Posterior vena cava (tissue), 2 donors: ENCODE measurements around the gene ARHGAP22. TPM values are rescaled to one million over a fixed set of nuclear protein-coding genes. Genes with fewer than 3 reads are reported as not detected.
A peak's percentile ranks its signal among the peaks of the same experiment; 100 is the strongest.

Experiments
- DNase-seq: peaks from one replicate; pipeline ENCODE4 v3.0.0-alpha.2; 2020; ENCODE audit warnings: low spot score
- intact Hi-C, 2 donors: fragments of 100-400 bp; cut with DNase I; formaldehyde crosslinking; loops; one replicate each; pipeline versions ENCODE4 v1.14.1 to v1.14.2; 2022 to 2023
- total RNA-seq, 2 donors: library from RNA; stranded (reverse); fragmentation: NEBNext Ultra II Directional; extraction: Animal tissue kit (Norgen Biotek cat#: 25700); gene quantifications; one replicate each; pipeline ENCODE4 v1.2.1, GENCODE V29; 2021
- donor health status: DM: yes; HTN: yes; CAD: no.
- donor health status: DM: yes; HTN: yes; CAD: no.

The ARHGAP22 gene
- total RNA-seq, 2 donors from 2014 or later = 9.8 to 13.4 TPM

GRCh38 chr10:48634984-48635557 lies 30.2 kb upstream of the ARHGAP22 start:
- DNase-seq = no peak
- intact Hi-C loops = no loop called here

DNA sequence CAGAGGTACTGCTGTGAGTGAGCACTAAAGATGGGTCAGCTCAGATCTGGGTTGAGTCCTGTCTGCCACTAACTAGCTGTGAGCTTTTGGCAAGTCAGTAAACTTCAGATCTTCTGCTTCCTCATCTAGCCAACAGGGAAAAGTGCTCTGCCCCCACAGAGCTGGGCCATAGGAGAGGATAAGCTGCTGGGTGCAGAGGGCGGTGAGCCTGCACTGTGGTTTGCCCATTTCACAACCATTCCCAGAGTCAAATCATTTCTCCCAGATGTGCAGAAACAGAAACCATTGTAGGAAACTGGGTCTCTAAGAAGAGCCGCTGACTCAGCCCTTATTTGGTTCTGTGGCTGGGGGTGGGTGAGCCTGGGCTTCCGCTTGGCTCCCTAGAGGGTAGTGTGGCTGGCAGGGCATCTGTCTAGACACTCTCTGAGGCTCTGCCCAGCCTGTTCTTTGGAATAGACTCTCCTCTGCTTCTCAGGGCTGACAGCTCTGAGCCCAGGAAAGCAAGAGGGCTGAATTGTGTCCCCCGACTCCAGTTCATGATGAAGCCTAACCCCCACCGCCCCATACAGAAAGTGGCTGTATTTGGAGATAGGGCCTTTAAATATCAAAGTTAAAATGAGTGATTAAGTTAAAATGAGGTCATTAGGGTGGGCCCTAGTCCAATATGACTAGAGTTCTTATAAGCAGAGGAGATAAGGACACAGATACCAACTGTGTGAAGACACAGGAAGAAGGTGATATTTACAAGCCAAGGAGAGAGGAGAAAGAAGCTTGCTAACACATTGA lies 29.5 kb upstream of the ARHGAP22 start:
- peak; percentile 88 for DNase-seq
- intact Hi-C loops = no loop called here

GRCh38 chr10:48633381-48634197 lies 28.7 kb upstream of the ARHGAP22 start:
- intact Hi-C loops = no loop called here
- no peak for DNase-seq

DNA sequence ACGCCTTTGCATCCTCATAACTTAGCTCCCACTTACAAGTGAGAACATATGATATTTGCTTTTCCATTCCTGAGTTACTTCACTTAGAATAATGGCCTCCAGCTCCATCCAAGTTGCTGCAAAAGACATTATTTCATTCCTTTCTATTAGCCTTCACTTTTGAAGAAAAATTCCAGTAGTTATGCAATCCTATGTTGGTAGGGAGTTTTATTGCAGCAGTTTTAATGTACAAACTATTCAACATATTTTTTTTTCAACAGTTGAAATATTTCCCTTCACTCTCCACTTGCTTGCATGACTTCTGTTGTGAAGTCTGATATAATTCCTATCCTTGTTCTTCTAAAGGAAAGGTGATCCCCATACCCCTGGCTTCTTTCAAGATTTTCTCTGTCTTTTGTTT lies 27.3 kb upstream of the ARHGAP22 start:
- DNase-seq = no peak
- intact Hi-C loops = no loop called here

GRCh38 chr10:48627984-48628609 lies 23.2 kb upstream of the ARHGAP22 start:
- intact Hi-C loops = no loop called here
- DNase-seq = no peak

DNA sequence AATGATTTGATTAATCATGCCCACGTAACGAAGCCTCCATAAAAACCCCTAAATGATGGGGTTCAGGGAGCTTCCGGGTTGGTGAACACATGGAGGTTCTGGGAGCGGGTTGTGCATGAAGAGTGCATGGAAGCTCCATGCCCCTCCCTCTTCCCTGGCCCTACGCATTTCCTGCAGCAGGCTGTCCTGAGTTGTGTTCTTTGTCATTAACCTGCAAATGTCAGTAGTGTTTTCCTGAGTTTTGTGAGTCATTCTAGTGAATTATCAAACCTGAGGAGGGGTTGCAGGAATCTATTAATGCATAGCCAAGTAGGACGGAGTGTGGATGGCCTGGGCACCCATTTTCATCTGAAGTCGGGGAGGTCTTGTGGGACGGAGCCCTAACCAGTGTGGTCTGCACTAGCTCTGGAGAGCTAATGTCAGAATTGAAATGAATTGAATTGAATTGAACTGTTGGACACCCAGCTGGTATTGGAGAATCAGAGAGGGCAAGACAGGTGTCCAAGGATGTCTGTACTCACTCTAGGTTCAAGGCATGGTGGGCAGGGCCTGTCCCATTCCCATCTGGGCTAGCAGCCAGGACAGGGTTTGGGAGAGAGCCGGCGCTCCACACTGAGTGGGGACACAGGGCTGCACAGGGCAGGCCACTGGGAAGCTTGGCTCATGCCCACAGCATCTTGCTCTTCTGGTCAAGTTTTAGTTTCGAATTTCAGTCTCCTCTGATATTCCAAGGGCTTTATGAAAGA lies 22.3 kb upstream of the ARHGAP22 start:
- no peak for DNase-seq
- intact Hi-C loops = no loop called here

DNA sequence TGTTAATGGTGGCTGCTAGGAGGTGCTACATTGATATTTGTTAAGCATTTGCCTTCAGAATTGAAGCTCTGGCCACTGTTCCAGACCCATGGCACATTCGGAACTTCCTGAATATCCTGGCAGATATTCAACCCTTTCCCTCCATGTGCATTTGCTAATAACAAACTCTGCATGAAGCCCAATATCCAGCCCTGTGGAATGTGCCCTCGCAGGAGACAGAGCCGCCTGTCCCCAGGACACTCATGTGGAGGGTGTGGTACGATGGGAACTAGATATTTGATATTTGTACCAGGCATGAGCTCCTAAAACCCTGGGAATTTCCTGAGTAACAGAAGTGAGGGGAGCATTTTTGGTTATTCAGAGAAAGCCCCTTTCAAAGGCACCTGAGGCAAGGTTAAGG lies 21.6 kb upstream of the ARHGAP22 start:
- DNase-seq = no peak
- intact Hi-C loops = no loop called here

- intact Hi-C loops = no loop called here
Measured at GRCh38 chr10:48625826-48626134, 20.9 kb upstream of the ARHGAP22 start.

DNA sequence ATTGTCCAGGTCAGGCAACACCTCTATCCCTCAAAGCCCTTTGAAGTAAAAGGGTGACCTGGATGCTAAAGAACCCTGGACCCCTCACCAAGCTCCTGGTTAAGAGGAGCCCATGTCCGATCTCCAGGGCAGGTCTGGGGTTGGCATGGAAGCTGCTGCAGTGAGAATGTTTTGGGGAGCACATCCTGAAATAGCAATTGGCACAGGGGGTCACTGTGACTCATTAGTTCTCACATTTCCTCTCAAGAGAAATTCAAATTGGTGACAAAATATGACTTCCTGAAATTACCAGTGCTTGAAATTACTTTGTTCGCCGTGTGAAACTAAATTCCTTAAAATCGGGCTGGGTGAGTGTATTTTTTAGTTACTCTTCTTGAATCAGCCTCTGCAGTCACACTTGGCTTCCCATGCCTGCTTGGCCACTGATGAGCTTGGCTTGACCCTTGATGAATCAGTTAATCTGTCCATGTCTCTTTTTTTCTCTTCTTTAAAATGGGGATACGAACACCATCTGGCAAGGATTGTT lies 18.8 kb upstream of the ARHGAP22 start:
- intact Hi-C loops = no loop called here
- DNase-seq = no peak

More at GRCh38 chr10:48625826-48626134, 20.9 kb upstream of the ARHGAP22 start:
- no peak for DNase-seq

DNA sequence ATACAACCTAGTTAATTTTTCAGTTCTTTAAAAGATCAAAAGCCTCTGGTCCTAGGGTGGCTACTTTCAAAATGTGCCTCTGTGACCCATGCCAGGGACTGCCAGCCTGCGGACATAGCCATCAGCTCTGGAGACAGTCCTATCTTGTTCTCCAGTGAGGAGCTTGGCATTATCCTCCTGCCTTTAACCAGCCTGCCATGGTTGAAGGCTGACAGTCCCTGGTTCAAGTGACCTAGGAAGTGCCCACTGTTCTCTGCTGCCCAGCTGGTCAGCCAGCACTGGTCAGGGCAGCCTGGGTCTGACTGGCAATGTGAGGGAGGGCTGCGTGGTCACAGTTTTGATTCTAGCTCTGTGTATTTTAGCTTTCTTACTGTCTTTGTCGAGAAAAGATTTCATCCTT lies 18.1 kb upstream of the ARHGAP22 start:
- intact Hi-C loops = no loop called here
- DNase-seq = no peak

DNA sequence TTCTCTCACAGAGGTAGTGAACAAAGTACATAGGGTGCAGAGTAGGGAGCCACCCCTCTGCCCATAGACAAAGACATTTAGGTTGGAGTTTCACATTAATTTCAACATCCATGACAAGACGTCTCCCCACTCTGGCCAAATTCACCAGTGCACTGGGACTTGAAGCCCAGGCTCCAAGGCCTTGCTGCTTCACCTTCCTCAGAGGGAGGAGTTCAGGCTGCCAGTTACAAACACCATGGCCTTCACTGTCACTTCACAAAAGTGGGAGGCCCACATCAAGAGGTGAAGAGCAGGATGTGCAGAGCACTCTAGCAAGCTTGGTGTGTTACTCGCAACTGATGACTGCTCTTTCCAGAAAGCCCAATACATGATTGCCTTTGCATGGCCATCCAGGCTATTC lies 15.8 kb upstream of the ARHGAP22 start:
- intact Hi-C loops = no loop called here
- no peak for DNase-seq

DNA sequence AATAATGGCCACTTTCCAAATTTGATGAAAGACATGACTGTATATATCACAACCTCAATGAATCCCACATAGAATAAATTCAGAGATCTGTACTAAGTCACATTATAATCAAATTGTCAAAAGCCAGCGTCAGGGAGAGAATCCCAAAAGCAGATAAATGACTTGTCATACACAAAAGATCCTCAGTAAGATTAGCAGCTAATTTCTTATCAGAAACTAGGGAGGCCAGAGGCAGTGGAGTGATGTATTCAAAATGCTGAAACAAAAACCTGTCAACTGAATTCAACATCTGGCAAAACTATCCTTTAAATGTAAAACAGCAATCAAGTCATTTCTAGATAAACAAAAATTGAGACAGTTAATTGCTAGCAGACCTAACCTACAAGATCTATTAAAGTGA lies 11.6 kb upstream of the ARHGAP22 start:
- intact Hi-C loops = no loop called here

DNA sequence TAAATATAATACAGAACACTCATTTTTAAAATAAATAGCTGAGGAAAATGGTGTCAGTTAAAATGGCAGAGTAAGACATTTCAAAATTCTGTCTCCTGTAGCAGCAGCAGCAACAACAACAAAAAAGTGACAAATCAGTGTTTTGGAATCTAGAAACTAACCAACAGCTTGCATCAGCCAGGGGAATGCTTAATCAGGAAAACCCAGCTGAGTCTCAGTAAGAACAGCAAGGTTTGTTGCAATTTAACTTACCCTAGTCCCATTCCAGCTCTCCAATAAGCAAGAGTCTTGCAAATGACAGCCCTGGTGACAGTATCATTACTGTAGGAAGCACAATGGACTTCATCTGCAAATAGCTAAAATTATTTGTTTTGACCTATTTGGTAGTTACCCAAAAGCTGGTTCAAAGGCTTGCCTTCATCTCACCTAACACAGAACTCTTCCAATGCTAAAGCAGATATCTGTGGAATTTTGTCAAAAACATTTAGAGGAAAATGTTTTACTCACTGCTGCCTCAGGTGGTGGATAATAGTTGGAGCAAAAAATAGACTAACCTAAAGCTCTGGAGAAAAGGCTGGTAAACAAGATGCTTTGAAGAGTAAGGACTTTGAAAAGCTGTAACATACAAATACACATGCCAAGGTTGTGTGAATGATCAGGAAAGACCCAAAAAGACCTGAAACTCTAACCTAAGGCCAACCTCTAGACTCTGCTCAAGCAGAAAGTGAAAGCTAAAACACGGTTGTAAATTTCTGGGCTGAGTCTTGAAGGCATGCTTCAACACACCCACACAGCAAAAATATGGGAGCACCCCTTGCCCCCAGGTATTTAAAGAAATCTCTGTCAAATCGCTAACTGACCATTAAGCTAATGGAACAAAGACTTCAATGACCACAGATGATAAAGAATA lies 9.9 kb upstream of the ARHGAP22 start:
- intact Hi-C loops = no loop called here
- DNase-seq = no peak

More for the DNA sequence above, 11.6 kb upstream of the ARHGAP22 start:
- no peak for DNase-seq

DNA sequence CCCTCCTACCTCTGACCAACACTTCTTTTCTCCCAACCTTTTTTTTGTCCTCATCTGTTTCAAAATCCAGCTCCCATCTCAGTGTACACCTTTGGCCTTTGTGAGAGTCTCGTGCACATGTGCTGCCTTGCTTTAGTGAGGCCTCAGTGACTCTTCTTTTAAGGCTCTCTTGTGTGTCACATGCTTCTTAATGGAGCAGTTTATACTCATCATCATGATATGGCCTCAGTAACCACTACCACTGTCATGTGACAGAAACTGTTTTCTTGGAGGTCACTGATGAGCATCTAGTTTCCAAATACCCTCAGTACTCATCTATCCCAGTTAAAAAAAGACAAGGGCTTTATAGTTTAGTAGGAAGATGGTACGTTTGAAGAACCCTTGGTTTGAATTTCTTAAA lies 8.1 kb upstream of the ARHGAP22 start:
- intact Hi-C loops = no loop called here
- DNase-seq = no peak

GRCh38 chr10:48612236-48612943 lies 7.5 kb upstream of the ARHGAP22 start:
- intact Hi-C loops = no loop called here
- no peak for DNase-seq

GRCh38 chr10:48611133-48611532 lies 6.3 kb upstream of the ARHGAP22 start:
- intact Hi-C loops = no loop called here

GRCh38 chr10:48610585-48611093 lies 5.8 kb upstream of the ARHGAP22 start:
- no peak for DNase-seq
- intact Hi-C loops = no loop called here

More at GRCh38 chr10:48611133-48611532, 6.3 kb upstream of the ARHGAP22 start:
- DNase-seq = no peak
